ENCODE data around the gene FHL2.

GRCh38 chr2:105393373-105394055 lies 5.3 kb downstream of the FHL2 start:
- TF ChIP-seq EZH2 (IDR thresholded peaks at IDR 0.05) (no peak), POLR2AphosphoS5 (IDR thresholded peaks at IDR 0.05; ENCODE audit: borderline replicate concordance, low read depth, low read length) (no peak), FOXP2 (optimal IDR thresholded peaks at IDR 0.05; ENCODE audit: control extremely low read depth, extremely low read length, insufficient read depth) (no peak)
